Right forelimb (tissue), 1 donor: ENCODE measurements around the gene CCDC167.

Experiments
- DNase-seq: peaks from one replicate; pipeline ENCODE4 v3.0.0-alpha.2; 2018

CCDC167 gene

GRCh38 chr6:37499433-37500293 is at the start of gene CCDC167:
CCDC167 (minus strand) TSS chr6:37499893; CDS start chr6:37499863, 30 bp downstream.
- peak; percentile 96 for DNase-seq

- no peak for DNase-seq
These were observed 49.5 kb upstream of the CCDC167 start for GRCh38 chr6:37549154-37549553.

GRCh38 chr6:37548067-37548674 is 48.5 kb upstream of the CCDC167 start:
- no peak for DNase-seq

GRCh38 chr6:37547564-37548061 is 47.9 kb upstream of the CCDC167 start:
- DNase-seq = no peak

- DNase-seq = no peak
These were observed 46.6 kb upstream of the CCDC167 start for GRCh38 chr6:37546141-37546871.

- DNase-seq = no peak
These were observed 44.8 kb upstream of the CCDC167 start for GRCh38 chr6:37544530-37544929.

- no peak for DNase-seq
These were observed 43.7 kb upstream of the CCDC167 start for GRCh38 chr6:37543361-37543760.

GRCh38 chr6:37541346-37541745 is 41.7 kb upstream of the CCDC167 start:
- DNase-seq = no peak

- DNase-seq = no peak
These were observed 40.7 kb upstream of the CCDC167 start for GRCh38 chr6:37540390-37540789.

GRCh38 chr6:37540029-37540352 is 40.3 kb upstream of the CCDC167 start:
- DNase-seq = no peak

GRCh38 chr6:37539171-37540028 is 39.7 kb upstream of the CCDC167 start:
- DNase-seq = no peak

- DNase-seq = no peak
These were observed 38.4 kb upstream of the CCDC167 start for GRCh38 chr6:37538107-37538506.

- DNase-seq = no peak
These were observed 37.9 kb upstream of the CCDC167 start for GRCh38 chr6:37537548-37537947.

GRCh38 chr6:37536491-37537190 is 36.9 kb upstream of the CCDC167 start:
- DNase-seq = no peak

- DNase-seq = no peak
These were observed 36.2 kb upstream of the CCDC167 start for GRCh38 chr6:37535759-37536490.

GRCh38 chr6:37535428-37535758 is 35.7 kb upstream of the CCDC167 start:
- DNase-seq = no peak

GRCh38 chr6:37534893-37535292 is 35.2 kb upstream of the CCDC167 start:
- DNase-seq = no peak

- no peak for DNase-seq
These were observed 32.4 kb upstream of the CCDC167 start for GRCh38 chr6:37532122-37532521.

GRCh38 chr6:37531437-37532036 is 31.8 kb upstream of the CCDC167 start:
- DNase-seq = no peak

- DNase-seq = no peak
These were observed 31.3 kb upstream of the CCDC167 start for GRCh38 chr6:37531026-37531425.

GRCh38 chr6:37530297-37530696 is 30.6 kb upstream of the CCDC167 start:
- DNase-seq = no peak
